ENCODE data around the gene MTUS2. TPM values are rescaled to one million over a fixed set of nuclear protein-coding genes. Genes with fewer than 3 reads are reported as not detected.

MTUS2 gene
- total and polyA plus RNA-seq, 9 of the 15 experiments (the other 6 are each of a cell fraction or from before 2014, with no cell fraction given) = 0.01 to 0.28 (median 0.06) TPM; not detected in 1

DNA sequence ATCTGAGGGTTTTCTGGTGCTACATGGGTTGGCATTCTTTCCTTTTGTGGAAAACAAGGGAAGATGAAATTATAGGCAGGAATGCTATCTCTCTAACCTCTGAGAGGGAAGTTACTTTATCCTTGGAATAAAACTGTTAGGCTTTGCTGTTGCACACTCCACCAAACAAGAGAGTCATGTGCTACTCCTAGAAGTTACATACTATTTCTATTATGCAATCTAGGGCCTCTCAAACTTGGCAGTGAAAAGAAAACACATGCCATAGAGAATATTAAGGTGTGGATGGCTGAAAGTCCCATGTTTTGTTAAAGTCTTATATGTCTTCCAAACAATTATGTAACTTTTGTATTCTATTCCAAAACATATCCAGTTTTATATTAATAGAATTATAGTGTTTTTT, 407.4 kb downstream of the MTUS2 start:
- Histone ChIP-seq H3K4me1 (replicated peaks in 1 of 2; ENCODE audit: control insufficient read depth in 2 of 2, insufficient read depth in 2 of 2, low read length in 2 of 2) (no peaks in the 10 kb centered on the region), H3K27ac (ENCODE audit: extremely low read depth, low read depth, low read length) (no peak overlapping the region), H3K79me2 (ENCODE audit: control insufficient read depth, insufficient read depth, low read length) (no peaks in the 10 kb centered on the region), H3K9me1 (ENCODE audit: control insufficient read depth, insufficient read depth, low read length) (no peaks in the 10 kb centered on the region), H3K27me3 (ENCODE audit: control insufficient read depth in 2 of 2, insufficient read depth in 2 of 2, low read length in 2 of 2) (no peaks in the 10 kb centered on the region), H3K36me3 (ENCODE audit: control insufficient read depth, insufficient read depth, low read length) (no peaks in the 10 kb centered on the region), H3K9me3 (replicated peaks; ENCODE audit: control insufficient read depth, insufficient read depth, low read depth, low read length) (no peaks in the 10 kb centered on the region), H3K4me3 (no peak overlapping the region), H3K9ac (ENCODE audit: insufficient read depth in 1 of 2, low read depth in 2 of 2, low read length in 2 of 2) (no peak overlapping the region), H3K4me2 (ENCODE audit: insufficient read depth, low read length) (no peak overlapping the region), H4K20me1 (replicated peaks; ENCODE audit: control insufficient read depth, insufficient read depth, low read length) (no peaks in the 10 kb centered on the region), H2AFZ (ENCODE audit: low read depth, low read length) (no peak overlapping the region)
- intact Hi-C loops (cut with micrococcal nuclease) (no loop called here), in situ Hi-C loops (cut with MboI) (no loop called here)
- CTCF ChIA-PET (ENCODE audit: low intra/inter-chr PET ratio) = no interaction called here
- POLR2A ChIA-PET = no interaction called here
- no peak for FAIRE-seq
- ATAC-seq = no peak
- BruUV-seq (replicated peaks) = no TSS peak
- DNase-seq (ENCODE audit: extremely low read depth in 1 of 4, low spot score in 3 of 4) = no peak
- TF ChIP-seq, protein P1, sequence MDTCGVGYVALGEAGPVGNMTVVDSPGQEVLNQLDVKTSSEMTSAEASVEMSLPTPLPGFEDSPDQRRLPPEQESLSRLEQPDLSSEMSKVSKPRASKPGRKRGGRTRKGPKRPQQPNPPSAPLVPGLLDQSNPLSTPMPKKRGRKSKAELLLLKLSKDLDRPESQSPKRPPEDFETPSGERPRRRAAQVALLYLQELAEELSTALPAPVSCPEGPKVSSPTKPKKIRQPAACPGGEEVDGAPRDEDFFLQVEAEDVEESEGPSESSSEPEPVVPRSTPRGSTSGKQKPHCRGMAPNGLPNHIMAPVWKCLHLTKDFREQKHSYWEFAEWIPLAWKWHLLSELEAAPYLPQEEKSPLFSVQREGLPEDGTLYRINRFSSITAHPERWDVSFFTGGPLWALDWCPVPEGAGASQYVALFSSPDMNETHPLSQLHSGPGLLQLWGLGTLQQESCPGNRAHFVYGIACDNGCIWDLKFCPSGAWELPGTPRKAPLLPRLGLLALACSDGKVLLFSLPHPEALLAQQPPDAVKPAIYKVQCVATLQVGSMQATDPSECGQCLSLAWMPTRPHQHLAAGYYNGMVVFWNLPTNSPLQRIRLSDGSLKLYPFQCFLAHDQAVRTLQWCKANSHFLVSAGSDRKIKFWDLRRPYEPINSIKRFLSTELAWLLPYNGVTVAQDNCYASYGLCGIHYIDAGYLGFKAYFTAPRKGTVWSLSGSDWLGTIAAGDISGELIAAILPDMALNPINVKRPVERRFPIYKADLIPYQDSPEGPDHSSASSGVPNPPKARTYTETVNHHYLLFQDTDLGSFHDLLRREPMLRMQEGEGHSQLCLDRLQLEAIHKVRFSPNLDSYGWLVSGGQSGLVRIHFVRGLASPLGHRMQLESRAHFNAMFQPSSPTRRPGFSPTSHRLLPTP (IDR thresholded peaks at IDR 0.05; ENCODE audit: borderline replicate concordance, extremely low read depth, insufficient read length) = no peak
- TF ChIP-seq, protein P2, sequence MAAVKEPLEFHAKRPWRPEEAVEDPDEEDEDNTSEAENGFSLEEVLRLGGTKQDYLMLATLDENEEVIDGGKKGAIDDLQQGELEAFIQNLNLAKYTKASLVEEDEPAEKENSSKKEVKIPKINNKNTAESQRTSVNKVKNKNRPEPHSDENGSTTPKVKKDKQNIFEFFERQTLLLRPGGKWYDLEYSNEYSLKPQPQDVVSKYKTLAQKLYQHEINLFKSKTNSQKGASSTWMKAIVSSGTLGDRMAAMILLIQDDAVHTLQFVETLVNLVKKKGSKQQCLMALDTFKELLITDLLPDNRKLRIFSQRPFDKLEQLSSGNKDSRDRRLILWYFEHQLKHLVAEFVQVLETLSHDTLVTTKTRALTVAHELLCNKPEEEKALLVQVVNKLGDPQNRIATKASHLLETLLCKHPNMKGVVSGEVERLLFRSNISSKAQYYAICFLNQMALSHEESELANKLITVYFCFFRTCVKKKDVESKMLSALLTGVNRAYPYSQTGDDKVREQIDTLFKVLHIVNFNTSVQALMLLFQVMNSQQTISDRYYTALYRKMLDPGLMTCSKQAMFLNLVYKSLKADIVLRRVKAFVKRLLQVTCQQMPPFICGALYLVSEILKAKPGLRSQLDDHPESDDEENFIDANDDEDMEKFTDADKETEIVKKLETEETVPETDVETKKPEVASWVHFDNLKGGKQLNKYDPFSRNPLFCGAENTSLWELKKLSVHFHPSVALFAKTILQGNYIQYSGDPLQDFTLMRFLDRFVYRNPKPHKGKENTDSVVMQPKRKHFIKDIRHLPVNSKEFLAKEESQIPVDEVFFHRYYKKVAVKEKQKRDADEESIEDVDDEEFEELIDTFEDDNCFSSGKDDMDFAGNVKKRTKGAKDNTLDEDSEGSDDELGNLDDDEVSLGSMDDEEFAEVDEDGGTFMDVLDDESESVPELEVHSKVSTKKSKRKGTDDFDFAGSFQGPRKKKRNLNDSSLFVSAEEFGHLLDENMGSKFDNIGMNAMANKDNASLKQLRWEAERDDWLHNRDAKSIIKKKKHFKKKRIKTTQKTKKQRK (IDR thresholded peaks at IDR 0.05; ENCODE audit: borderline replicate concordance, low read depth, low read length) = no peak
- TF ChIP-seq ZNF707 (CRISPR knock-in tag; conservative IDR thresholded peaks at IDR 0.05) (no peak), SMAD3 (CRISPR knock-in tag; conservative IDR thresholded peaks at IDR 0.05) (no peak), PRMT5 (CRISPR knock-in tag; IDR thresholded peaks at IDR 0.05) (no peak), SNRNP70 (optimal IDR thresholded peaks at IDR 0.05; ENCODE audit: low read depth, low read length) (no peak), DACH1 (IDR thresholded peaks at IDR 0.05; ENCODE audit: partially characterized antibody) (no peak), JUND (IDR thresholded peaks at IDR 0.05; ENCODE audit: borderline replicate concordance, low read depth, low read length) (no peak), JUND (tag; IDR thresholded peaks at IDR 0.05; ENCODE audit: borderline replicate concordance, low read depth, low read length) (no peak), ZKSCAN8 (CRISPR knock-in tag; IDR thresholded peaks at IDR 0.05) (no peak), CREB1 (IDR thresholded peaks at IDR 0.05) (no peak), CREB1 (CRISPR knock-in tag; IDR thresholded peaks at IDR 0.05) (no peak)
- TF ChIP-seq, protein P3, sequence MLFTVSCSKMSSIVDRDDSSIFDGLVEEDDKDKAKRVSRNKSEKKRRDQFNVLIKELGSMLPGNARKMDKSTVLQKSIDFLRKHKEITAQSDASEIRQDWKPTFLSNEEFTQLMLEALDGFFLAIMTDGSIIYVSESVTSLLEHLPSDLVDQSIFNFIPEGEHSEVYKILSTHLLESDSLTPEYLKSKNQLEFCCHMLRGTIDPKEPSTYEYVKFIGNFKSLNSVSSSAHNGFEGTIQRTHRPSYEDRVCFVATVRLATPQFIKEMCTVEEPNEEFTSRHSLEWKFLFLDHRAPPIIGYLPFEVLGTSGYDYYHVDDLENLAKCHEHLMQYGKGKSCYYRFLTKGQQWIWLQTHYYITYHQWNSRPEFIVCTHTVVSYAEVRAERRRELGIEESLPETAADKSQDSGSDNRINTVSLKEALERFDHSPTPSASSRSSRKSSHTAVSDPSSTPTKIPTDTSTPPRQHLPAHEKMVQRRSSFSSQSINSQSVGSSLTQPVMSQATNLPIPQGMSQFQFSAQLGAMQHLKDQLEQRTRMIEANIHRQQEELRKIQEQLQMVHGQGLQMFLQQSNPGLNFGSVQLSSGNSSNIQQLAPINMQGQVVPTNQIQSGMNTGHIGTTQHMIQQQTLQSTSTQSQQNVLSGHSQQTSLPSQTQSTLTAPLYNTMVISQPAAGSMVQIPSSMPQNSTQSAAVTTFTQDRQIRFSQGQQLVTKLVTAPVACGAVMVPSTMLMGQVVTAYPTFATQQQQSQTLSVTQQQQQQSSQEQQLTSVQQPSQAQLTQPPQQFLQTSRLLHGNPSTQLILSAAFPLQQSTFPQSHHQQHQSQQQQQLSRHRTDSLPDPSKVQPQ (CRISPR knock-in tag; IDR thresholded peaks at IDR 0.05; ENCODE audit: borderline replicate concordance) = no peak
- TF ChIP-seq, protein P4, sequence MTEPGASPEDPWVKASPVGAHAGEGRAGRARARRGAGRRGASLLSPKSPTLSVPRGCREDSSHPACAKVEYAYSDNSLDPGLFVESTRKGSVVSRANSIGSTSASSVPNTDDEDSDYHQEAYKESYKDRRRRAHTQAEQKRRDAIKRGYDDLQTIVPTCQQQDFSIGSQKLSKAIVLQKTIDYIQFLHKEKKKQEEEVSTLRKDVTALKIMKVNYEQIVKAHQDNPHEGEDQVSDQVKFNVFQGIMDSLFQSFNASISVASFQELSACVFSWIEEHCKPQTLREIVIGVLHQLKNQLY (CRISPR knock-in tag; conservative IDR thresholded peaks at IDR 0.05) = no peak

Measured in K562 (cell line).